Panc1 (cell line): ENCODE data around the gene CFDP1. TPM values are rescaled to one million over a fixed set of nuclear protein-coding genes. Genes with fewer than 3 reads are reported as not detected.

Experiments
- ATAC-seq: fragments of 200-7000 bp; cut with Tn5 transposase; 2 replicates; pipeline ENCODE4 v1.9.1; 2020; ENCODE audit warnings: mild to moderate bottlenecking, moderate library complexity
- BruUV-seq: library from RNA; stranded (reverse); fragments of 400-500 nt; replicated peaks from 2 replicates; lab custom pipeline; 2021; lab: Mats Ljungman, UMichigan
- CTCF ChIA-PET: fragments of 300-600 bp; sonication (Branson Sonifier 250); formaldehyde crosslinking; loops from one replicate; lab custom pipeline; 2022; ENCODE audit warnings: antibody characterized with exemption; lab: Charles Lee
- POLR2A ChIA-PET: fragments of 300-600 bp; sonication (Branson Sonifier 250); formaldehyde crosslinking; loops from one replicate; lab custom pipeline; 2022; ENCODE audit warnings: antibody characterized with exemption; lab: Charles Lee
- DNase-seq: peaks from one replicate; pipeline ENCODE4 v3.0.0-alpha.2; 2010; ENCODE audit warnings: low read depth, low spot score
- H3K27ac ChIP-seq: 2 replicates; pipeline ENCODE4 v1.5.1; 2011; ENCODE audit warnings: mild to moderate bottlenecking, low read length, inconsistent platforms
- H3K27me3 ChIP-seq: fragments of 200-500 bp; sonication (Bioruptor generic); 2 replicates; pipeline ENCODE4 v1.6.0; 2014; ENCODE audit warnings: low read length, inconsistent platforms; ENCODE audit not compliant: control insufficient read depth, insufficient read depth
- H3K36me3 ChIP-seq: fragments of 200-500 bp; sonication (Bioruptor generic); 2 replicates; pipeline ENCODE4 v1.5.1; 2014; ENCODE audit warnings: inconsistent platforms, mild to moderate bottlenecking, low read length, moderate library complexity; ENCODE audit not compliant: control insufficient read depth, insufficient read depth
- H3K4me1 ChIP-seq: 2 replicates; pipeline ENCODE4 v1.5.1; 2011; ENCODE audit warnings: inconsistent platforms, mild to moderate bottlenecking, low read length, moderate library complexity; ENCODE audit not compliant: control insufficient read depth, insufficient read depth
- H3K4me3 ChIP-seq, 2 experiments: 2 replicates each; pipeline ENCODE4 v1.5.1; 2011 to 2012; ENCODE audit warnings: low read depth in 2 of 2, low read length in 2 of 2, mild to moderate bottlenecking in 2 of 2, inconsistent platforms in 1 of 2, moderate library complexity in 1 of 2
- H3K9me3 ChIP-seq: fragments of 200-500 bp; sonication (Bioruptor generic); 2 replicates; pipeline ENCODE4 v1.5.1; 2014; ENCODE audit warnings: low read depth, mild to moderate bottlenecking, inconsistent platforms, low read length, moderate library complexity; ENCODE audit not compliant: control insufficient read depth, insufficient read depth
- POLR2AphosphoS5 ChIP-seq: IDR thresholded peaks from 2 replicates; pipeline ENCODE4 v1.6.1; 2012; ENCODE audit warnings: mild to moderate bottlenecking, low read depth, low read length, moderate library complexity
- SIN3A ChIP-seq: IDR thresholded peaks from 2 replicates; pipeline ENCODE4 v1.6.1; 2012; ENCODE audit warnings: low read depth, mild to moderate bottlenecking, low read length, moderate library complexity, borderline replicate concordance; ENCODE audit not compliant: insufficient read depth
- TCF7L2 ChIP-seq: IDR thresholded peaks from 2 replicates; pipeline ENCODE4 v1.6.1; 2011; ENCODE audit warnings: mild to moderate bottlenecking, low read depth, low read length, inconsistent platforms
- in situ Hi-C: cut with HindIII; loops from 2 replicates; pipeline ENCODE4 v1.10.0; 2016; ENCODE audit warnings: low sequenced_read_pairs, low pct_unique_long_range_greater_than_20kb
- intact Hi-C: fragments of 100-400 bp; cut with micrococcal nuclease; formaldehyde crosslinking; loops from one replicate; pipeline ENCODE4 v1.10.0; 2022; ENCODE audit not compliant: unreplicated experiment
- total RNA-seq: library from RNA; stranded (reverse); gene quantifications from one replicate; pipeline ENCODE4 v1.2.1, GENCODE V29; 2021; ENCODE audit not compliant: unreplicated experiment
- TF ChIP-seq, protein P1 (sequence below), 2 experiments: IDR thresholded peaks; 2 replicates each; pipeline ENCODE4 v1.6.1; 2011 to 2012; ENCODE audit warnings: low read depth in 2 of 2, control low read depth in 1 of 2, low read length in 1 of 2, mild to moderate bottlenecking in 1 of 2, moderate library complexity in 1 of 2; ENCODE audit not compliant: insufficient read depth in 1 of 2
- TF ChIP-seq, protein P2 (sequence below): fragments of 450-650 bp; IDR thresholded peaks from 2 replicates; pipeline ENCODE4 v1.5.1; 2017; ENCODE audit warnings: mild to moderate bottlenecking

Gene CFDP1
- total RNA-seq, 1 experiment from 2014 or later: 25.7 TPM

DNA sequence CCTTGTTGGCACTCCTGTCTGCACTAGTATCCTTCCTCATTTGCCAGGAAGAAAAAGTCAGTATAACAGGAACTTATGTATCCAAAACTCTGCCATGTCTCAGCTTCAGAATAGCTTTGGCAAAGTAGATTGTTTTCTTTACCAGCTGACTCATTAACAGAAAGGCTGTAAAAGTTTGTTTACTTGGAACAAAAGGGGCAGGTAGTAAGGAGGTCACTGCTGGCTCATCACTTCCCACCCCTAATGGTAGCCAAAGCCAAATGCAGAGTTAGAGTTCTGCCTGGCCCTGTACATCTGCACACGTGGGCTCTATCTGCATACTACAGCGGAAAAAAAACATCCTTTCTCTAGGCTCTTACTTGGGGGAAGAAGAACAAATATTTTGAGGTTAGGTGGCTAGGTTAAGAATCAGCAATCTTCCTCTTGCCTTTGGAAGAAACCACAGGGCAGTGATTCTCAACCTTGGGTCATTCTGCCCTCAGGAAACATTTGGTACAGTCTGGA, 90.9 kb downstream of the CFDP1 start:
- ChIA-PET POLR2A (interaction anchor here (0.5 kb wide), 1 partner anchor 14 kb away, joined by 8 read pairs; no protein-coding TSS in a partner anchor), CTCF (no interaction called here)
- peak; percentile 42 for DNase-seq
- H3K27ac ChIP-seq: peak overlapping the region; percentile 64
- no peaks in the 10 kb centered on the region for H3K36me3 ChIP-seq
- no peaks in the 10 kb centered on the region for H3K27me3 ChIP-seq
- ATAC-seq: peak; percentile 96
- peaks cover 33% of the 10 kb centered on the region for H3K4me1 ChIP-seq
- peak overlapping the region in 1 of 2 experiments; percentile 14; a peak in 1 of 4 replicates for H3K4me3 ChIP-seq
- in situ Hi-C loops (no loop called here), intact Hi-C loops (no loop called here)
- BruUV-seq: no TSS peak
- TF ChIP-seq, protein P1, sequence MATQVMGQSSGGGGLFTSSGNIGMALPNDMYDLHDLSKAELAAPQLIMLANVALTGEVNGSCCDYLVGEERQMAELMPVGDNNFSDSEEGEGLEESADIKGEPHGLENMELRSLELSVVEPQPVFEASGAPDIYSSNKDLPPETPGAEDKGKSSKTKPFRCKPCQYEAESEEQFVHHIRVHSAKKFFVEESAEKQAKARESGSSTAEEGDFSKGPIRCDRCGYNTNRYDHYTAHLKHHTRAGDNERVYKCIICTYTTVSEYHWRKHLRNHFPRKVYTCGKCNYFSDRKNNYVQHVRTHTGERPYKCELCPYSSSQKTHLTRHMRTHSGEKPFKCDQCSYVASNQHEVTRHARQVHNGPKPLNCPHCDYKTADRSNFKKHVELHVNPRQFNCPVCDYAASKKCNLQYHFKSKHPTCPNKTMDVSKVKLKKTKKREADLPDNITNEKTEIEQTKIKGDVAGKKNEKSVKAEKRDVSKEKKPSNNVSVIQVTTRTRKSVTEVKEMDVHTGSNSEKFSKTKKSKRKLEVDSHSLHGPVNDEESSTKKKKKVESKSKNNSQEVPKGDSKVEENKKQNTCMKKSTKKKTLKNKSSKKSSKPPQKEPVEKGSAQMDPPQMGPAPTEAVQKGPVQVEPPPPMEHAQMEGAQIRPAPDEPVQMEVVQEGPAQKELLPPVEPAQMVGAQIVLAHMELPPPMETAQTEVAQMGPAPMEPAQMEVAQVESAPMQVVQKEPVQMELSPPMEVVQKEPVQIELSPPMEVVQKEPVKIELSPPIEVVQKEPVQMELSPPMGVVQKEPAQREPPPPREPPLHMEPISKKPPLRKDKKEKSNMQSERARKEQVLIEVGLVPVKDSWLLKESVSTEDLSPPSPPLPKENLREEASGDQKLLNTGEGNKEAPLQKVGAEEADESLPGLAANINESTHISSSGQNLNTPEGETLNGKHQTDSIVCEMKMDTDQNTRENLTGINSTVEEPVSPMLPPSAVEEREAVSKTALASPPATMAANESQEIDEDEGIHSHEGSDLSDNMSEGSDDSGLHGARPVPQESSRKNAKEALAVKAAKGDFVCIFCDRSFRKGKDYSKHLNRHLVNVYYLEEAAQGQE (IDR thresholded peaks at IDR 0.05; ENCODE audit: insufficient read depth in 1 of 2, low read depth in 2 of 2, low read length in 1 of 2): no peak
- TF ChIP-seq, protein P2, sequence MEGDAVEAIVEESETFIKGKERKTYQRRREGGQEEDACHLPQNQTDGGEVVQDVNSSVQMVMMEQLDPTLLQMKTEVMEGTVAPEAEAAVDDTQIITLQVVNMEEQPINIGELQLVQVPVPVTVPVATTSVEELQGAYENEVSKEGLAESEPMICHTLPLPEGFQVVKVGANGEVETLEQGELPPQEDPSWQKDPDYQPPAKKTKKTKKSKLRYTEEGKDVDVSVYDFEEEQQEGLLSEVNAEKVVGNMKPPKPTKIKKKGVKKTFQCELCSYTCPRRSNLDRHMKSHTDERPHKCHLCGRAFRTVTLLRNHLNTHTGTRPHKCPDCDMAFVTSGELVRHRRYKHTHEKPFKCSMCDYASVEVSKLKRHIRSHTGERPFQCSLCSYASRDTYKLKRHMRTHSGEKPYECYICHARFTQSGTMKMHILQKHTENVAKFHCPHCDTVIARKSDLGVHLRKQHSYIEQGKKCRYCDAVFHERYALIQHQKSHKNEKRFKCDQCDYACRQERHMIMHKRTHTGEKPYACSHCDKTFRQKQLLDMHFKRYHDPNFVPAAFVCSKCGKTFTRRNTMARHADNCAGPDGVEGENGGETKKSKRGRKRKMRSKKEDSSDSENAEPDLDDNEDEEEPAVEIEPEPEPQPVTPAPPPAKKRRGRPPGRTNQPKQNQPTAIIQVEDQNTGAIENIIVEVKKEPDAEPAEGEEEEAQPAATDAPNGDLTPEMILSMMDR: no peak
- TF ChIP-seq TCF7L2: no peak
- no peak for TF ChIP-seq POLR2AphosphoS5
- no peak for TF ChIP-seq SIN3A
- H3K9me3 ChIP-seq: no peaks in the 10 kb centered on the region

DNA sequence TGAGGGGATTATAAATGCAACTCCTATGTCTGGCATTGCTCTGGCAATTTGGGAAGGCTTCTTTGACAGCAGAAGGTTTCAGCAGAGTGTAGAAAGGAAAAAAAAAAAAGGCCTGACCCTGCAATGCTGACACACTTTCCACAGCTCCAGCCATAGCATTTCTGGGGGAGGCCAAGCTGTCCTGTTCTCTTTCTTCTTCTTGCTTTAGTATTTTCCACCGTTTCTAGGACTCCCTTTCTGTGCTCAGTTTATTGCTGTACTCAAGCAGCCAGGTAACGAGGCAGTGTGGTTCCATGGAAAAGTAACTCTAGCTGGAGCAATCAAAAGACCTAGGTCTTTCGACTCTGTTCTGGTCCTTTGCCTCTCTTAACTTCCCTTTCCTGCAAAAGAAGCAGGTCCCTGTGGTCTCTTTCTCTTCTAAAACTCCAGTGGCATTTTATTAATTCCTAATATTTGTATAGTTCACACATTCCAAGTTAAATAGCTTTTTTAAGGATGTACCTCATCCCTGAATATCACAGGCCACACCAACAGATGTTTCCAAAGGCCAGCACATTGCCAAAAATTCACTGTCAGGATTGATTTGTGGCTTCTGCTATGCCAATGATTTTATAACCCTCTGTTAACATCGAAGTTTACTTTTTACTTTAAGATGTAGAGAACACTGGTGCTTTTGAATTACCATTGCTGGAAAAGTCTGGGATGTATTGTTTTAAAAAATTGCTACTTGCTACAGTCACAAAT, 91.6 kb downstream of the CFDP1 start:
- Histone ChIP-seq H3K36me3 (no peaks in the 10 kb centered on the region), H3K9me3 (no peaks in the 10 kb centered on the region), H3K4me1 (peaks cover 33% of the 10 kb centered on the region), H3K27me3 (no peaks in the 10 kb centered on the region), H3K4me3 (no peak overlapping the region), H3K27ac (peak overlapping the region; percentile 46)
- TF ChIP-seq POLR2AphosphoS5 (no peak), SIN3A (no peak), TCF7L2 (no peak)
- TF ChIP-seq, protein P1 (IDR thresholded peaks at IDR 0.05; ENCODE audit: insufficient read depth in 1 of 2, low read depth in 2 of 2, low read length in 1 of 2): no peak
- TF ChIP-seq, protein P2: no peak
- in situ Hi-C loops (no loop called here), intact Hi-C loops (no loop called here)
- ChIA-PET CTCF (no interaction called here), POLR2A (interaction anchor here (0.5 kb wide), 1 partner anchor 15 kb away, joined by 8 read pairs; no protein-coding TSS in a partner anchor)
- DNase-seq: no peak
- no TSS peak for BruUV-seq
- peak; percentile 39 for ATAC-seq
